CD4-positive, alpha-beta T cell treated with Interleukin-12 subunit alpha and Interleukin-12 subunit beta, for 1 hour (primary cell): ENCODE results near the gene FBP2.
A peak's percentile ranks its signal among the peaks of the same experiment; 100 is the strongest.
"Not testable (repeated sequence)": the region's sequence is repeated elsewhere in the genome, so short reads cannot be mapped to it uniquely, and the experiment has no call there.

Experiments used
- DNase-seq: peaks from one replicate; pipeline ENCODE4 v3.0.0-alpha.2; 2020

FBP2 gene

GRCh38 chr9:94554439-94555331 is 38.9 kb downstream of the FBP2 start, which contains the start of gene PCAT7:
PCAT7 (plus strand) TSS chr9:94555083.
- peak; percentile 18 for DNase-seq

- no peak for DNase-seq
Measured at GRCh38 chr9:94554078-94554438, 39.6 kb downstream of the FBP2 start.

- DNase-seq = no peak
Measured at GRCh38 chr9:94553029-94553938, 40.3 kb downstream of the FBP2 start.

GRCh38 chr9:94545940-94546339 is 47.7 kb downstream of the FBP2 start:
- DNase-seq = no peak

GRCh38 chr9:94544335-94544734 is 49.3 kb downstream of the FBP2 start:
- not testable (repeated sequence) for DNase-seq

GRCh38 chr9:94538908-94539307 is 54.7 kb downstream of the FBP2 start:
- no peak for DNase-seq

- DNase-seq = no peak
Measured at GRCh38 chr9:94534901-94535300, 58.7 kb downstream of the FBP2 start.

- no peak for DNase-seq
Measured at GRCh38 chr9:94533601-94534000, 60.0 kb downstream of the FBP2 start.

GRCh38 chr9:94533155-94533554 is 60.5 kb downstream of the FBP2 start:
- no peak for DNase-seq

GRCh38 chr9:94528886-94529285 is 64.7 kb downstream of the FBP2 start:
- no peak for DNase-seq

GRCh38 chr9:94526951-94527350 is 66.7 kb downstream of the FBP2 start:
- DNase-seq = no peak

- DNase-seq = no peak
Measured at GRCh38 chr9:94526271-94526670, 67.4 kb downstream of the FBP2 start.

- DNase-seq = no peak
Measured at GRCh38 chr9:94525396-94526035, 68.1 kb downstream of the FBP2 start.

GRCh38 chr9:94517254-94517653 is 76.4 kb downstream of the FBP2 start:
- DNase-seq = no peak

- DNase-seq = no peak
Measured at GRCh38 chr9:94514722-94515121, 78.9 kb downstream of the FBP2 start.

- no peak for DNase-seq
Measured at GRCh38 chr9:94511955-94512265, 81.7 kb downstream of the FBP2 start.

GRCh38 chr9:94511134-94511954 is 82.3 kb downstream of the FBP2 start:
- no peak for DNase-seq
